GM12864 (cell line): Measurements from ENCODE around the gene TACR2.
A peak's percentile ranks its signal among the peaks of the same experiment; 100 is the strongest.
"Not testable (repeated sequence)": the region's sequence is repeated elsewhere in the genome, so short reads cannot be mapped to it uniquely, and the experiment has no call there.

Source experiments
- DNase-seq: peaks from one replicate; pipeline ENCODE4 v3.0.0-alpha.2; 2011; ENCODE audit warnings: low read depth
- H3K4me3 ChIP-seq: 2 replicates; pipeline ENCODE4 v1.5.1; 2011; ENCODE audit warnings: mild to moderate bottlenecking, low read depth, low read length, control low read depth
- TF ChIP-seq, protein P1 (sequence below): IDR thresholded peaks from 2 replicates; pipeline ENCODE4 v1.5.1; 2011; ENCODE audit warnings: low read depth, mild to moderate bottlenecking, moderate library complexity, low read length, control low read depth, inconsistent platforms; ENCODE audit errors: missing control alignments

The TACR2 gene

DNA sequence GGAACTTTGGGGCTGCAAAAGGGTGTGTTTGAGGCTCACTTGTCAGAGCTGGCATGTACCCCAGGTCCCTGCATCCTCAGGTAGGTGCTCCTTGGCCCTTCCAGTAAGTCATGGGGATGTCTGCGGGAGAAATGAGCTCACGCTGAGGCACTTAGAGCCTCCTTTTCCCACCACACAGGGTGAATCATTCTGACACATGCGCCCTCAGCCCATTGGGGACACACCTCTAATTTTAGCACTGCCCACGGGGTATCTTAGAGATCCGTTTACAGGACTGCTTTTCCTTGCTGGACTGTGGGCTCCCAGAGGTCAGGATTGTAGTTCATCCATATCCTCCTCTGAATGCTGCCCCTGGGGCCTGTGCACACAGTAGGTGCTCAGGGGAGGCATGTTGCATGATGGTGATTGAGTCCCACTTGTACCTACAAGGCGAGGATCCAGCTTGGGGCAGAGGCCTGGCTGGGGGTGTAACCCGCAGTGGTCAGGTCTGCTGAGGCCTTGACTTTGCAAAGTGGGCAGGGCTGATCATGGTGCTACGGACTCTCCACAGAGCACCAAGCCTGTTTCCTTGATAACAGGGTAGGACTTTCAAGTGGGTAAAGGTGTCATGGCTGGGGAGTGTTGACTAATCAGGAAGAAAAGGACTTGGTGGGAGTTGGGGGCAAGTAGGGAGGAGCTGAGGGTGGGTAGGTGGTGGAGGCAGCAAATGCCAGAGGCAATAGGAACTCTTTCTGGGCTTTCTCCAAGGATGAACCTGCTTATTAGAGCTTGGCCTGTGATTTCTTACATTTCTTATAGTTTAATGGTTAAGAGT lies 40.4 kb upstream of the TACR2 start:
- TF ChIP-seq, protein P1, sequence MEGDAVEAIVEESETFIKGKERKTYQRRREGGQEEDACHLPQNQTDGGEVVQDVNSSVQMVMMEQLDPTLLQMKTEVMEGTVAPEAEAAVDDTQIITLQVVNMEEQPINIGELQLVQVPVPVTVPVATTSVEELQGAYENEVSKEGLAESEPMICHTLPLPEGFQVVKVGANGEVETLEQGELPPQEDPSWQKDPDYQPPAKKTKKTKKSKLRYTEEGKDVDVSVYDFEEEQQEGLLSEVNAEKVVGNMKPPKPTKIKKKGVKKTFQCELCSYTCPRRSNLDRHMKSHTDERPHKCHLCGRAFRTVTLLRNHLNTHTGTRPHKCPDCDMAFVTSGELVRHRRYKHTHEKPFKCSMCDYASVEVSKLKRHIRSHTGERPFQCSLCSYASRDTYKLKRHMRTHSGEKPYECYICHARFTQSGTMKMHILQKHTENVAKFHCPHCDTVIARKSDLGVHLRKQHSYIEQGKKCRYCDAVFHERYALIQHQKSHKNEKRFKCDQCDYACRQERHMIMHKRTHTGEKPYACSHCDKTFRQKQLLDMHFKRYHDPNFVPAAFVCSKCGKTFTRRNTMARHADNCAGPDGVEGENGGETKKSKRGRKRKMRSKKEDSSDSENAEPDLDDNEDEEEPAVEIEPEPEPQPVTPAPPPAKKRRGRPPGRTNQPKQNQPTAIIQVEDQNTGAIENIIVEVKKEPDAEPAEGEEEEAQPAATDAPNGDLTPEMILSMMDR, result no peak
- no peak for DNase-seq
- H3K4me3 ChIP-seq, result no peak overlapping the region

DNA sequence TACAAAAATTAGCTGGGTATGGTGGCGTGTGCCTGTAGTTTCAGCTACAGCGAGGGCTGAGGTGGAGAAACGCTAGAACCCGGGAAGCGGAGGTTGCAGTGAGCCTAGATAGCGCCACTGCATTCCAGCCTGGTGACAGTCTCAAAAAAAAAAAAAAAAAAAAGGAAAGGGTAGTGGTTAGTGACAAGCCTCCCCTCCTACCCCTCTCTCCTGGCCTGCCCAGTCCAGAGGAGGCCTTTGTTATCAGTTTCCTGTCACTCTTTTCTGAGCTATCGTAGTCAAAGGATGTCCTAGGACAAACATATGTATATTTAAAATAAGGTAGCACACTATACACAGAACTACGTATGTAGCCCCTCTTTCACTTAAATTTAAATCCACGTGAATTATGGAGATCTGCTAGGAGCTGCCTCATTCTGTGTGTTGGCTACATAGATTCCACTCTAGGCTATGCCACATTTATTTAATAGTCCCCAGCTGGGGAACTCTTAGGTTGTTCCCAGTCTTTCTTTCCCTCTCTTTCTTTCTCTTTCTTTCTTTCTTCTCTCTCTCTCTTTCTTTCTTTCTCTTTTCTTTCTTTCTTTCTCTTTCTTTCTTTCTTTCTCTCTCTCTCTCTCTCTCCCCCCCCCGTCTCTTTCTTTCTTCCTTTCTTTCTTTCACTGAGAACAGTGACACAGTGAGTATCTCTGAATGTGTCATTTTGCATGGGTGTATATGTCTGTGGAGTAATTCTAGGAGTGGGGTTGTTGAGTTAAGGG lies 38.5 kb upstream of the TACR2 start:
- TF ChIP-seq, protein P1, result no peak
- no peak for DNase-seq
- no peak overlapping the region for H3K4me3 ChIP-seq

DNA sequence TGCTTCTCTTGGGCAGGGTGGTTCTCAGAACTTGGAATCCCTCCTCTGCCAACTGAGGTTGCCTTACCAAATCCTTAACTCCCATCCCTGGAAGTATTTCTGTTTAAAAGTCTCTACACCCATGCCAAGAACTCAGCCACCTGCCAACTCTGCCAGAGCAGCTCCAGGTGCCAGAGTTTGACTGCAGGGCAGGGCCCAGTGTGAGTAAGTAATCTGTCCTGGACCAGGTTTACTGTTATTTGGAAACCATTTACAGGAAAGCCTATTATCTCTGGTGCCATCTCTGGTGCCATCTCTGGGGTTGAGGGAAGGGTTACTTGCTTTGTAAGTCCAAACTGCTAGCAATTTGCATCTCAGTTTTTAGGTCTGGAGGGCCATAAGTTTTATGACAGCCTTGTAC lies 37.1 kb upstream of the TACR2 start:
- TF ChIP-seq, protein P1, result no peak
- no peak overlapping the region for H3K4me3 ChIP-seq
- no peak for DNase-seq

DNA sequence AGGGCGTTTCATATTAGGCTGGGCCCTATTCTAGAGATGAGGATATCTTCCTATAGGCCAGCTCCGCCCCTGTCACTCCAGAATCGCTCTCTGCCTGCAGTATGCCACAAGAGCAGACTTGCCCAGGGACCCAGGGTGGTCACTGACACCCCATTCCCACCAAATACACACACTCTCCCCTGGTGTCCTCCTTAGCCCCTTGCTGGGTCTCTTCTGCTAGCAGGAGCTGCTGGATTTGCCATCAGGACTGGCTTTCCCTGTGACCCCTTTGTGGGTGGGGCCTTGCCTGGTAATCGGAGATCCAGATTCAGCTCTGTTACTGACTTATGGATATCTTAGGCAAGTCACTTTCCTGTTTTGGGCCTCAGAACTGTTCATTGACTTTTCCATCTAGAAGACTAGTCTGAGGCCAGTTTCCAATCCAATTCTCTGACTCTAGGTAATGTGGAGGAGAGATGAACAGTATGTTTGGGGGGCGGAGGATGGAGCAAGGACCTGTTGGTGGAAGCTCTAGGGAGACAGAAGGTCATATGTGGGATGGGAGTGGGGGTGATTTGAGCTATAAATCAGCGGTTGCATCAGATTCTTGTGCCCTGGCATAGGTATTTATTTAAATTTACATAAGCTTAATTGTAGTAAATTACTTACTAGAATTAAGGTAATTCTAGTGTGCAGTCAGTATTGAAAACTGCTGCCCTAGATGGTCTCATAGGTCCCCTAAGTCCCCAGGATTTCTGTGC lies 36.1 kb upstream of the TACR2 start:
- TF ChIP-seq, protein P1, result no peak
- no peak overlapping the region for H3K4me3 ChIP-seq

DNA sequence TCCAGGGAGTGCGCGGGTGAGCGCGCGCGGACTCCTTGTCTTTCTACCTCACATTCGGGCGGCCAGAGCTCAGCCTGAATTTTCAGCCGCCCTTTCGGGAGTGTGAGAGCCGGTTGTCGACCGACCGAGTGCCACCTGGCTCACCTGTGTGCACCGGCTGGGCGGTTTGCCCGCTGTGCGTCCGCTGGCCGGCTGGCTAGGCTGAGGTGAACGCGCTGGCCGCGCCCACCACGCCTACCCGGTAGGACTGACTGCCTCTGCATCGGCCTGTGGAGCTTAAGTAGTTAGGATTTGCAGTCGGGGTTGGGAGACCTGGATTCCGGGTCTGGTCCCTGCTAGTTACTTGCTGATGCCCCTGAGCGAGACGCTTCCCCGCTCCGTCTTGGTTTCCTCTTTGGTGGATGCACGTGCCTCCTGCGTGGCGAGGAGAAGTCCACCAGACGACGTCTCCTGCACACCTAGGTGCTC lies 35.1 kb upstream of the TACR2 start:
- TF ChIP-seq, protein P1, result no peak
- H3K4me3 ChIP-seq, result peak overlapping the region; percentile 63
- no peak for DNase-seq

More for the DNA sequence above, 36.1 kb upstream of the TACR2 start:
- DNase-seq, result no peak

DNA sequence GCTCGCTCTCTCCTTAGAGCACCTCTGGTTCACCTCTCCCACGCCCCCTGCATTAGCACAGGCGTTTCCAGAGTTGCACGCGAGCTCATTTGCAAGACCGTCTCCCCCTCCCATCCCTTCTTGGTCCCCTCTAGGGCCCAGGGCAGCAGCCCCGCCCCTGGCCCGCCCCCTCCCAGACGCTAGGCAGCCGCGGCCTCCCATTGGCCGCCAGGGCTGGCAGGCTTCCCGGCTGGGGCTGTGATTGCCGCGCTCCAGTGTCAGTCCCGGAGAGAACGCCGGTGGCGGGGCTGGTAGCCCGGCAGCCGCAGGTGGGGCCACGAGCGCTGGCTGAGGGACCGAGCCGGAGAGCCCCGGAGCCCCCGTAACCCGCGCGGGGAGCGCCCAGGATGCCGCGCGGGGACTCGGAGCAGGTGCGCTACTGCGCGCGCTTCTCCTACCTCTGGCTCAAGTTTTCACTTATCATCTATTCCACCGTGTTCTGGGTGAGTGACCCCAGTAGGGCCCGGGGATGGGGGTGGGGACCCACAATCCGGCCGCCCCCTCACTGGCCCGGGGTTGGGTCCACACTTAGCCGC lies 34.6 kb upstream of the TACR2 start, which contains the start of gene TSPAN15:
Gene TSPAN15 (plus strand): TSS at position 257 of the 575 bp plus-strand sequence. CDS start 130 bp downstream, at position 387.
- peak within 1 kb of the TSS; percentile 63 for H3K4me3 ChIP-seq
- TF ChIP-seq, protein P1, result no peak
- peak; percentile 38 for DNase-seq

DNA sequence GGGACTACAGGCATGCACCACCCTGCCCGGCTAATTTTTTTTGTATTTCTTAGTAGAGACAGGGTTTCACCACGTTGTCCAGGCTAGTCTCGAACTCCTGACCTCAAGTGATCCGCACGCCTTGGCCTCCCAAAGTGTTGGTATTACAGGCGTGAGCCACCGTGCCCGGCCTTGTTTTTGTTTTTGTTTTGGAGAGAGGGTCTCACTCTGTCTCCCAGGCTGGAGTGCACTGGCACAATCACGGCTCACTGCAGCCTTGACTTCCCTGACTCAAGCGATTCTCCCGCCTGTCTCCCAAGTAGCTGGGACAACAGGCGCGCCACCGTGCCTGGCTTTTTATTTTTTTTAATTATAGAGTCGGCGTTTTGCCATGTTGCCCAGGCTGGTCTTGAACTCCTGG lies 33.7 kb upstream of the TACR2 start:
- DNase-seq, H3K4me3 ChIP-seq: not testable (repeated sequence)
